HG02763 (cell line): ENCODE results near the gene SLX4.

Experiments
- ATAC-seq: cut with Tn5 transposase; IDR thresholded peaks from one replicate; pipeline ENCODE4 v1.9.1; 2021; ENCODE audit warnings: mild to moderate bottlenecking, moderate library complexity; ENCODE audit not compliant: unreplicated experiment

The SLX4 gene

DNA sequence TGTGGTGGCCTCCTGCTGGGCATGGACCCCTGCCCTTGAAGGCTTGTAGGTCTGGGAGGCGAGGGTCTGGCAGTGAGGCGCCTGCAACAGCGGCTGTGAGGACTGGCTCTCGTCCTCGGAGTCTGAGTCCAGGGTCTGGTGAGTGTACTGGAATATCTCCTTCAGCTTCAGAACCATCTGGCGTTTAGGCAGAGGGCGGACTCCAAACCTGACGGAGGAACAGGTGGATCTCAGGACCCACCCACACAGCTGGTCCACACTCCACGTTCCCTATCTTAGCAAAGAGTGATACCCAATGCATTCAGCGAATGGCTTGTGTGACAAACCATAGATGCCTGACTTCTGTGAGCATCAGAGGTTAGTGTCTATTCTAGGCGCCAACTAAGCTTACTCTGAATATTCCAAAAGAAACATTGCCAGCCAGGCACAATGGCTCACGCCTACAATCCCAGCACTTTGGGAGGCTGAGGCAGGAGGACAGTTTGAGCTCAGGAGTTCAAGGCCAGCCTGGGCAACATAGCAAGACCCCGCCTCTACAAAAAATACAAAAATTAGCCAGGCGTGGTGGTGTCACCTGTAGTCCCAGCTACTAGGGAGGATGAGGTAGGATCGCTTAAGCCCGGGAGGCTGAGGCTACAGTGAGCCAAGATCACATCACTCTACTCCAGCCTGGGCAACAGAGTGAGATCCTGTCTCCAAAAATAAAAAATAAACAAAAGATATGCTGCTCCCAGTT, 27.9 kb downstream of the SLX4 start:
- ATAC-seq, result no peak

DNA sequence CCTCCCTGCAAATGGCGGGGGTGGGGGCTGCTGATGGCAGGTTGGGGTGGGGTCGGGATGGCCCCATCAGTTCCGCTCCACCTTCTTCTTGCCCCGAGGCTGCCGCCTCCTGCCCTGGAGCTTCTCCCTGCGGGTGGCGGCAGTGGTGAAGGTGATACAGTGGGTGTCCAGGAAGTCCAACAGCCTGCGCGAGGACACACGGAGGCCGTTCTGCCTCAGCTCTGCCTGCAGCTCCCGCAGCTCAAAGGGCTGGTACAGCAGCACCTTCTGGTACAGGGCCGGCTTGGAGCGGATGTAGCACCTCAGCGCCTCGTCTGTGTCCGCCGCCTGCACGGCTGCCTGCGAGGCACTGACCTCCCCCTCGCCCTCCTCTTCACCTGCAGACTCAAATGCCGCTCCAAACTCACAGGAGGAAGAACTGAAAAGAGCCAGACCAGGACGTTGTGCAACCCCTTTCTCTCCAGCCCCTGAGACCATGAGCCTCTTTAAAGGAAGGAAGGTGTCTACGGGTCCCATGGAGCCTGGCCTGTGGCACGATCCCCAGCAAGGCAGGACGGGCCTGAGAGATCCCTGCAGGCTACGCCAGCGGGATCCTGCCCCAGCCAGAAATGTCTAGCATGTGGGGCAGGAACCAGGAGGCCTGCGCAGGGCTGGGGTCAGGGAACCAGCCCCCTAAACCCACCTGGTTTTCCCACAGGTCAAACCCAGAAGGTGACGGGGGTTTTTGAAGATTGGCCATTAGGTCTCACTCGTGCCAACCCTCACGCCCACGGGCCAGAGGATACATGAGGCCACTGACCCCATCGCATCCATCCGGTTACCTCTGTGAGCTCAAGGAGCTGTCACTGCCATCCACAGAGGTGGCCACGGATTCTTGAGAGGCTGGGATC, 28.9 kb downstream of the SLX4 start:
- ATAC-seq, result no peak

GRCh38 chr16:3581392-3581791, 30.0 kb downstream of the SLX4 start:
- no peak for ATAC-seq

DNA sequence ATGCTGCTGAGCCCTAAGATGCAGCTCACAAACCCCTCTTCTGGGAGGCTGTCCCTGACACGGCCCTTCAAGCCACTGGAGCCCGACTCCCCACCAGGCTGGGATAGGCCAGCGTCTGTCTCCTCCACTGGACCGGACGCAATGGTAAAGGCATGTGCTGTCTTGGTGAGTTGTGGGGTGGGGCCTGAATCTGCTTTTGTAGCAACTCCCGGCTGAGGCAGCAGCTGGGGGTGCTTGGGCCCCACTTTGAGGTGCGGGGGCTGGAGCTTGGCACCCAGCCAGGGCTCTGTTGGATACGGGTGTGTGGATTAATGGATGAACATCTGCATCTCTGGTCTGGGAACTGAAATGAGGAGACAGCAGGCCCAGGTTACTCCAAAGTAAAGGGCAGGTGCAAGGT, 30.7 kb downstream of the SLX4 start:
- ATAC-seq, result no peak

- no peak for ATAC-seq
Observed at GRCh38 chr16:3580251-3580651, 31.2 kb downstream of the SLX4 start.

- no peak for ATAC-seq
Observed at GRCh38 chr16:3579776-3580175, 31.6 kb downstream of the SLX4 start.

DNA sequence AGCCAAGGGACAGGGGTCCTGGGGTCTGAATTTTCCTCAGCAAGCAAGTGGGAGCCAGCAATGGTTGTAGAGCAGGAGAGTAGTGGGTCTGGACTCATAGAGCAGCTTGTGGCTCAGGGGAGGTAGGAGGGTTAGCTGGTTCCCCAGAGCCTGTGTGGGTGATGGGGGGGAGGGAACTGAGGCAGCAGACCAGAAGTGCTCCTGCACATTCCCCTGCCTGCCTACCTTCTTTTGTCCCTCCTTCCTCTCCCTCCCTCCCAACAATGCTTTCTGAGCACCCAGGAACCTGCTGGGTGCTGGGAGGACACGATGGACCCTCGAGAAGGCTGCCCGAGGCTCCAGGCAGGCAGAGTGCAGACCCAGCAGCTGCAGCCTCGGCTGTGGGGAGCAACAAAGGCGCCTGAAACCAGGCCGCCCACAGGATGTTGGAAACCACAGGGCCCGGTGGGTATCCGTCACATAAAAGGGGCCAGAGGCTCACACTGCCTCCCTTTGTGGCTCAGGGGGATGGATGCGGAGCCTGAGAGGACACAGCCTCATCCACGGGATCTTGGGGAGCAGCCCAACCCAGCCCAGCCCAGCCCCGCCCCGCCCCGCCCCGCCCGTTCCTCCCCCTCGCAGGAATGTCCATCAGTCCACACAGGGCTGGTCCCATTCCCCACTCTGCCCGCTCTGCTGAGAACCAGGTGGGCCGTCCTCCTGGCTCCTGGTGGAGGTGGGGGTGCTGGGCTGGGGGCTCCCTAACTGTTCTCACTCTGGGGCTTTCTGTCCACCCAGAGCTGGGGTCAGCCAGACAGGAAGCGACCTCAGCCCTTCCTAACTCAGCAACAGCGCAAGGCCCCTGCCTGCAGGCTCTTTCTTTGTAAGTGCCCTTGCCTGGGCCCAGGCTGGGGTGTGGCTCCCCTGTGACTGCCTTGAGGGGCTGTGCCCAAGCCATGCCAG, 32.5 kb downstream of the SLX4 start:
- ATAC-seq, result no peak

GRCh38 chr16:3578121-3578520, 33.3 kb downstream of the SLX4 start:
- no peak for ATAC-seq

- ATAC-seq, result no peak
Observed at GRCh38 chr16:3577302-3577752, 34.1 kb downstream of the SLX4 start, which contains the start of gene NLRC3. TSS of gene NLRC3 (minus strand) at chr16:3577403. CDS start at chr16:3565036, 12,367 bp downstream.

DNA sequence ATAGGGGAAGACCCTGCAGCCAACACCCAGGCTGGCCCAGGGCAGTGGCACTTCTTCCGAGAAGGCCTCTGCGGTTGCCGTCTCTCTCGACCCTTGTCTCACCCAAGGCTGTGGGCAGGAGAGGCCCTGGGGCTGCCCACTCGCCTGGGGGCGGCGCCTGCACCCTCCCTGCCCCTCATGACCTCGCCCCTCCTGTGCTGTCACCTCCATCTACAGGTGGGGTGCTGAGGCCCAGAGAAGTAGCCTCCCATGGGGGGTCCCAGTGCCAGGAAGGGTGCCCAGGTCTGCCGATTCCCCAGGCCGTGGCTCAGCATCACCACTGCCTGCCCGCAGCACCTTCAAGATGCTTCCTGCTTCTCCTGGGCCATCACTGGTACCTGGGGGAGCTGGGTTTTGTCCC, 35.2 kb downstream of the SLX4 start:
- no peak for ATAC-seq

DNA sequence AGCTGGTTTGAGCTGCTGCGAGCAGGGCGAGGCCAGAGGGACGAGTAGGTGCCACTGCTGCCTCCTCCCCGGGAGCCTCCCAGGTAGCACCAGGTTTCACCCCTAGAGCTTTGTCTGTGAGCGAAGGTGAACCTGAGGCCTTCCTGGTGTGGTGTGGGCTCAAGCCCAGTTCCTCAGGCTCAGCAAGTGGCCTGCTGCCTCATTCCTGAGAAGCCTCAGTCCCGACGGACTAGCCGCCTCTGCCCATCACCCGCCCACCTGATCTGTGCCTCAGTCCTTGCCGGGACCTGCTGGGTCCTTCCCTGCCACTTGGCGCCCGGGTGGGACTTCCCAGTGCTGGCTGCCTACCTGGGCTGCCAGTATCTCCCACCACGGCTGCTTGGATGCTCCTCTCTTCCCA, 35.9 kb downstream of the SLX4 start:
- ATAC-seq, result no peak

DNA sequence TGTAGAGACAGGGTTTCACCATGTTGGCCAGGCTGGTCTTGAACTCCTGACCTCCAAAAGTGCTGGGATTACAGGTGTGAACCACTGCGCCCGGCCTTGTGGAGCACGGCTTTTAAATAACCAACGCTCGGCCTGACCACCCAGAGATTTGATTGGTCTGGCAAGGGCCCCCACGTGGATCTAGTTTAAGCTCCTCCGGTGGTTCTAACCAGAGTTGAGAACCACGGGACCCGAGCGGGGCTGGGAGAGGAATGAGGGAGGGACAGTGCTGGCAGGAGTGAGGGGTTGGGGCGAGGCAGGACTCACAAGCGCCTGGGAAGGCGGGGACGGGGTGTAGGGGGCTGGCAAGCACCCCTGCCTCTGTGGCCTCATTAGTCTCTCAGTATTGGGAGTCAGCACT, 37.2 kb downstream of the SLX4 start:
- ATAC-seq, result no peak

GRCh38 chr16:3573146-3573815, 38.1 kb downstream of the SLX4 start:
- no peak for ATAC-seq

DNA sequence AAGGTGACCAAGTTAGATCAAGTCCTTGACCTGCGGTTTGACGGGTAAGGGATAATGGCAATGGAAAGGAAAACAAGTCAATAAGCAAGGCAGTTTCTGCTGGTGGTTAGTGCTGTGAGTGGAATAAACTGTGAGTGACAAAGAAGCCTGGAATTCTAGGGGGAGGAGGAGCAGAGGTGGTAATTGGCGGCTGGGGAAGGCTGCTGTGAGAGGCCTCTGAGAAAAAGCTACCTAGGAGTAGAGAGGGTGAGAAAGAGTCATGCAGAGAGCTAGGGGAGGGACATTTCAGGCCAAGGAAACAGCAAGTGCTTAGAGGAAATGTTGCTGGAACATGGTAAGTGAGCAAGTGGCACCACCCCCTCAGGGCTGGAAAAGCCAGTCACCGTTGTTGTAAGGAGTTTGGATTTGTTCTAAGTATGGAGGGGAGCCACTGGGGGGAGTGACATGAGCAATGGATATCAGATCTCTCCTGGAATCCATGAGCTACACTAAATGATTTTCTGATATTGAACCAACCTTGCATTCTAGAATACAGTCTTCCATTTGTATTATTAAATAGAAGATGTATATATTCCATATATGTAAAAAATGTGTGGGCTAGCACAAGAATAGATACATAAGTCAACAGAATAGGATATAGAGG, 40.9 kb downstream of the SLX4 start:
- ATAC-seq, result no peak

GRCh38 chr16:3569851-3570250, 41.6 kb downstream of the SLX4 start:
- no peak for ATAC-seq

- ATAC-seq, result no peak
Observed at GRCh38 chr16:3566990-3567389, 44.4 kb downstream of the SLX4 start.

DNA sequence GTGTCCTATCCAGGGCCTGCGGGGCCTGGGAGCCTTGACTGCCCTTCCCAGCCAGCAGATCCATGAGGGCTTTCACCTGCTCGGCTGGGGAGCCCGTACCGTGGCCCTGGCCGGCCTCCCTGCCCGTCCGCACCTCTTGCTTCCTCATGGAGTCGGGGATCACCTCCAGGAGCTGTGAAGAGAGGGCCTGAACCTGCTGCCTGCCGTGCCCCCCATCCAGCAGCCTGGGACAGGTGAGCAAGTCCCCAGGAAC, 46.6 kb downstream of the SLX4 start:
- ATAC-seq, result no peak

GRCh38 chr16:3564130-3564888, 47.1 kb downstream of the SLX4 start:
- ATAC-seq, result no peak

DNA sequence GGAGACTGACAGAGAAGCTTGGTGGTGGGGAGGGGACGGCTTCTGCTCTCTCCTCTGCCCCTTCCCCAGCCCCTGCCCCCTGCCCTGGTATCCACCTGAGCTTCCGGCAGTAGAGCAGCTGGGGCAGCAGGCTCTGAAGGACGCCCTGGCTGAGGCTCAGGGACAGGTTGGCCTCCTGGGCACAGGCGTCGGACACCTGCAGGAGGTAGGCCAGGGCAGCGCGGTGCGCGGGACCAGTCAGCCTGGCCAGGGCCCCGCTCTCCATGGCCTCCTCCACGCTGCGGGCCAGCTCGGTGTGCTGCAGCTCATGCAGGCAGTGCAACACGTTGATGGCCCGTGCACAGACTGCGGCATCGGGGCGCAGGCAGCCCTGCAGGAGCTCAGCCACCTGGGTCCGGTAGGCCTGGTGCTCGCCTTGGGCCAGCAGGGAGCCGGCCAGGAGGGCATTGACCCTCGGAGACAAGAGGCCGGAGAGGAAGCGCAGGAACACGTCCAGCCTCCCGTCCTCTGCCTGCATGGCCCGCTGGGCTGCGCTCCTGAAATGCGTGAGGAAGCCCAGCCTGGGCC, 48.4 kb downstream of the SLX4 start:
- no peak for ATAC-seq
